Natural killer cell treated with Interleukin-12 subunit alpha and Interleukin-12 subunit beta and Interleukin-15 and Interleukin-18, amount 100 ng/mL, for 72 hours (primary cell): ENCODE results near the gene HAUS6. TPM values are rescaled to one million over a fixed set of nuclear protein-coding genes. Genes with fewer than 3 reads are reported as not detected.
"Not testable (repeated sequence)": the region's sequence is repeated elsewhere in the genome, so short reads cannot be mapped to it uniquely, and the experiment has no call there.

Experiments
- ATAC-seq, 2 donors: fragments of 150-1000 bp; cut with Tn5 transposase in 1 of 2; sonication (Bioruptor Pico), chemical (Tn5 transposase) in 1 of 2; 2 replicates each; pipeline ENCODE4 v1.10.0; 2021
- DNase-seq: peaks from one replicate; pipeline ENCODE4 v3.0.0; 2022; ENCODE audit warnings: low spot score
- H3K27ac Mint-ChIP-seq, 2 donors: 1 replicate in 1 of 2; 2 replicates in 1 of 2; pipeline ENCODE4 v1.8.0; 2022; ENCODE audit warnings: mixed read lengths in 2 of 2, mild to moderate bottlenecking in 1 of 2, moderate library complexity in 1 of 2
- H3K27me3 Mint-ChIP-seq, 2 donors: 1 replicate in 1 of 2; 2 replicates in 1 of 2; pipeline ENCODE4 v1.8.0; 2022; ENCODE audit warnings: mixed read lengths in 2 of 2
- H3K36me3 Mint-ChIP-seq: one replicate; pipeline ENCODE4 v1.8.0; 2022; ENCODE audit warnings: mixed read lengths
- H3K4me1 Mint-ChIP-seq, 2 donors: 1 replicate in 1 of 2; 2 replicates in 1 of 2; pipeline ENCODE4 v1.8.0; 2022; ENCODE audit warnings: low read depth in 2 of 2, mixed read lengths in 2 of 2, mild to moderate bottlenecking in 1 of 2
- H3K4me3 Mint-ChIP-seq: one replicate; pipeline ENCODE4 v1.8.0; 2022; ENCODE audit warnings: mixed read lengths
- H3K9me3 Mint-ChIP-seq: 2 replicates; pipeline ENCODE4 v1.8.0; 2022; ENCODE audit warnings: mixed read lengths
- total RNA-seq, 2 donors: library from RNA; stranded (reverse); gene quantifications; one replicate each; pipeline ENCODE4 v1.2.3, GENCODE V29; 2022

HAUS6 gene
- 10 to 100 TPM; 26.2 to 41.8 TPM for total RNA-seq

- H3K4me3 Mint-ChIP-seq = peak within 1 kb of the TSS; percentile 96
- H3K9me3 Mint-ChIP-seq = no peaks in the 10 kb centered on the region
- peak within 1 kb of the TSS; percentile 90 to 97 for H3K27ac Mint-ChIP-seq
- DNase-seq = peak; percentile 98
- no peaks in the 10 kb centered on the region for H3K27me3 Mint-ChIP-seq
- peak; percentile 99 for ATAC-seq
- peaks cover 12 to 14% of the 10 kb centered on the region in 2 donors for H3K4me1 Mint-ChIP-seq
- H3K36me3 Mint-ChIP-seq = peaks cover 6% of the 10 kb centered on the region
Measured at GRCh38 chr9:19102631-19103345, at the start of gene HAUS6. Gene HAUS6 (minus strand): TSS chr9:19102904. CDS start chr9:19102651, 253 bp downstream.

GRCh38 chr9:19152160-19152498, 49.4 kb upstream of the HAUS6 start:
- not testable (repeated sequence) for H3K36me3 Mint-ChIP-seq, H3K4me3 Mint-ChIP-seq, H3K27me3 Mint-ChIP-seq

GRCh38 chr9:19151425-19152159, 48.9 kb upstream of the HAUS6 start:
- Mint-ChIP-seq H3K27ac (peak overlapping the region in 1 of 2 donors; percentile 24), H3K9me3 (no peaks in the 10 kb centered on the region), H3K4me3 (no peak overlapping the region), H3K27me3 (no peaks in the 10 kb centered on the region), H3K4me1 (peaks cover 16 to 19% of the 10 kb centered on the region in 2 donors), H3K36me3 (no peaks in the 10 kb centered on the region)
- ATAC-seq = no peak
- no peak for DNase-seq

More at GRCh38 chr9:19152160-19152498, 49.4 kb upstream of the HAUS6 start:
- ATAC-seq, DNase-seq, H3K9me3 Mint-ChIP-seq: not testable (repeated sequence)
- Mint-ChIP-seq H3K4me1 (peaks cover 16 to 21% of the 10 kb centered on the region in 2 donors), H3K27ac (peak overlapping the region in 1 of 2 donors; percentile 55)

- Mint-ChIP-seq H3K9me3 (no peaks in the 10 kb centered on the region), H3K27ac (peak overlapping the region in 1 of 2 donors; percentile 80), H3K36me3 (no peaks in the 10 kb centered on the region), H3K27me3 (no peaks in the 10 kb centered on the region), H3K4me3 (no peak overlapping the region), H3K4me1 (peaks cover 4 to 6% of the 10 kb centered on the region in 2 donors)
- ATAC-seq = no peak
- DNase-seq = no peak
Measured at GRCh38 chr9:19149230-19149629, 46.5 kb upstream of the HAUS6 start.

- ATAC-seq (no peak), DNase-seq (no peak)
- Mint-ChIP-seq H3K4me3 (no peak overlapping the region), H3K27ac (no peak overlapping the region), H3K9me3 (no peaks in the 10 kb centered on the region), H3K4me1 (peaks cover 0 to 3% of the 10 kb centered on the region in 2 donors), H3K36me3 (no peaks in the 10 kb centered on the region), H3K27me3 (no peaks in the 10 kb centered on the region)
Measured at GRCh38 chr9:19148187-19148586, 45.5 kb upstream of the HAUS6 start.

GRCh38 chr9:19146441-19147024, 43.8 kb upstream of the HAUS6 start:
- H3K9me3 Mint-ChIP-seq = no peaks in the 10 kb centered on the region
- H3K27ac Mint-ChIP-seq = no peak overlapping the region
- no peak overlapping the region for H3K4me3 Mint-ChIP-seq
- peaks cover 5 to 7% of the 10 kb centered on the region in 2 donors for H3K4me1 Mint-ChIP-seq
- DNase-seq = no peak
- H3K36me3 Mint-ChIP-seq = no peaks in the 10 kb centered on the region
- no peak for ATAC-seq
- no peaks in the 10 kb centered on the region for H3K27me3 Mint-ChIP-seq

- H3K27me3 Mint-ChIP-seq = no peaks in the 10 kb centered on the region
- ATAC-seq (no peak), DNase-seq (no peak)
- H3K4me1 Mint-ChIP-seq = peaks cover 5 to 7% of the 10 kb centered on the region in 2 donors
- H3K9me3 Mint-ChIP-seq = no peaks in the 10 kb centered on the region
- no peaks in the 10 kb centered on the region for H3K36me3 Mint-ChIP-seq
- H3K4me3 Mint-ChIP-seq = no peak overlapping the region
- H3K27ac Mint-ChIP-seq = no peak overlapping the region
Measured at GRCh38 chr9:19145881-19146280, 43.2 kb upstream of the HAUS6 start.

GRCh38 chr9:19140259-19140658, 37.6 kb upstream of the HAUS6 start:
- Mint-ChIP-seq H3K4me3 (no peak overlapping the region), H3K4me1 (peaks cover 4 to 5% of the 10 kb centered on the region in 2 donors), H3K27ac (no peak overlapping the region), H3K36me3 (no peaks in the 10 kb centered on the region), H3K9me3 (no peaks in the 10 kb centered on the region), H3K27me3 (no peaks in the 10 kb centered on the region)
- no peak for DNase-seq
- no peak for ATAC-seq

GRCh38 chr9:19138084-19138483, 35.4 kb upstream of the HAUS6 start:
- DNase-seq (no peak), ATAC-seq (no peak)
- Mint-ChIP-seq H3K36me3 (no peaks in the 10 kb centered on the region), H3K4me3 (no peak overlapping the region), H3K4me1 (peaks cover 5 to 9% of the 10 kb centered on the region in 2 donors), H3K27ac (peak overlapping the region in 1 of 2 donors; percentile 5), H3K27me3 (no peaks in the 10 kb centered on the region), H3K9me3 (no peaks in the 10 kb centered on the region)

- no peak for ATAC-seq
- Mint-ChIP-seq H3K36me3 (no peaks in the 10 kb centered on the region), H3K4me1 (peaks cover 0 to 5% of the 10 kb centered on the region in 2 donors), H3K27me3 (no peaks in the 10 kb centered on the region), H3K4me3 (no peak overlapping the region), H3K9me3 (no peaks in the 10 kb centered on the region), H3K27ac (peak overlapping the region in 1 of 2 donors; percentile 5)
- no peak for DNase-seq
Measured at GRCh38 chr9:19137282-19137681, 34.6 kb upstream of the HAUS6 start.

- peaks cover 0 to 8% of the 10 kb centered on the region in 2 donors for H3K4me1 Mint-ChIP-seq
- no peaks in the 10 kb centered on the region for H3K9me3 Mint-ChIP-seq
- H3K27ac Mint-ChIP-seq = peak overlapping the region in 1 of 2 donors; percentile 24
- H3K36me3 Mint-ChIP-seq = no peaks in the 10 kb centered on the region
- DNase-seq = no peak
- no peak overlapping the region for H3K4me3 Mint-ChIP-seq
- no peaks in the 10 kb centered on the region for H3K27me3 Mint-ChIP-seq
- no peak for ATAC-seq
Measured at GRCh38 chr9:19136129-19136528, 33.4 kb upstream of the HAUS6 start.

- H3K4me1 Mint-ChIP-seq = peaks cover 14 to 20% of the 10 kb centered on the region in 2 donors
- no peaks in the 10 kb centered on the region for H3K36me3 Mint-ChIP-seq
- no peak overlapping the region for H3K4me3 Mint-ChIP-seq
- H3K9me3 Mint-ChIP-seq = no peaks in the 10 kb centered on the region
- peak overlapping the region in 1 of 2 donors; percentile 90 for H3K27ac Mint-ChIP-seq
- DNase-seq (no peak), ATAC-seq (no peak)
- no peaks in the 10 kb centered on the region for H3K27me3 Mint-ChIP-seq
Measured at GRCh38 chr9:19133549-19134345, 31.0 kb upstream of the HAUS6 start.

- H3K36me3 Mint-ChIP-seq = no peaks in the 10 kb centered on the region
- no peak for ATAC-seq
- peak overlapping the region; percentile 67 to 90 for H3K27ac Mint-ChIP-seq
- H3K9me3 Mint-ChIP-seq = no peaks in the 10 kb centered on the region
- DNase-seq = no peak
- H3K4me3 Mint-ChIP-seq = no peak overlapping the region
- H3K4me1 Mint-ChIP-seq = peaks cover 24 to 36% of the 10 kb centered on the region in 2 donors
- no peaks in the 10 kb centered on the region for H3K27me3 Mint-ChIP-seq
Measured at GRCh38 chr9:19130436-19130835, 27.7 kb upstream of the HAUS6 start.
